ENCODE results near the gene PPP1R1B.

PPP1R1B gene

GRCh38 chr17:39653662-39654331 is 27.0 kb downstream of the PPP1R1B start:
- H3K9me3 ChIP-seq (ENCODE audit: severe bottlenecking) = no peaks in the 10 kb centered on the region
- peak overlapping the region; percentile 95 for H3K27ac ChIP-seq
- H3K4me3 ChIP-seq (ENCODE audit: low read depth, low read length) = no peak overlapping the region
- DNase-seq = peak; percentile 93
- H3K36me3 ChIP-seq = peaks cover 41% of the 10 kb centered on the region
- TF ChIP-seq CTCF (IDR thresholded peaks at IDR 0.05; ENCODE audit: low read depth, low read length) = peak; percentile 99
- no peaks in the 10 kb centered on the region for H3K27me3 ChIP-seq (ENCODE audit: insufficient read depth, low read depth, severe bottlenecking)

GRCh38 chr17:39655105-39655504 is 28.4 kb downstream of the PPP1R1B start:
- DNase-seq = no peak
- no peak for TF ChIP-seq CTCF (IDR thresholded peaks at IDR 0.05; ENCODE audit: low read depth, low read length)
- H3K36me3 ChIP-seq = peaks cover 52% of the 10 kb centered on the region

GRCh38 chr17:39658346-39658745 is 31.6 kb downstream of the PPP1R1B start:
- Histone ChIP-seq H3K27ac (no peak overlapping the region), H3K36me3 (peaks cover 76% of the 10 kb centered on the region)
- no peak for TF ChIP-seq CTCF (IDR thresholded peaks at IDR 0.05; ENCODE audit: low read depth, low read length)

More at GRCh38 chr17:39655105-39655504, 28.4 kb downstream of the PPP1R1B start:
- H3K9me3 ChIP-seq (ENCODE audit: severe bottlenecking) = no peaks in the 10 kb centered on the region
- H3K4me3 ChIP-seq (ENCODE audit: low read depth, low read length) = no peak overlapping the region
- H3K27me3 ChIP-seq (ENCODE audit: insufficient read depth, low read depth, severe bottlenecking) = no peaks in the 10 kb centered on the region
- H3K27ac ChIP-seq = no peak overlapping the region

GRCh38 chr17:39658760-39659159 is 32.0 kb downstream of the PPP1R1B start:
- H3K36me3 ChIP-seq = peaks cover 72% of the 10 kb centered on the region
- no peak for TF ChIP-seq CTCF (IDR thresholded peaks at IDR 0.05; ENCODE audit: low read depth, low read length)

More at GRCh38 chr17:39658346-39658745, 31.6 kb downstream of the PPP1R1B start:
- H3K9me3 ChIP-seq (ENCODE audit: severe bottlenecking) = no peaks in the 10 kb centered on the region
- H3K4me3 ChIP-seq (ENCODE audit: low read depth, low read length) = no peak overlapping the region
- no peaks in the 10 kb centered on the region for H3K27me3 ChIP-seq (ENCODE audit: insufficient read depth, low read depth, severe bottlenecking)
- DNase-seq = no peak

GRCh38 chr17:39659279-39660010 is 32.7 kb downstream of the PPP1R1B start:
- Histone ChIP-seq H3K27ac (peak overlapping the region; percentile 81), H3K4me3 (ENCODE audit: low read depth, low read length) (no peak overlapping the region), H3K27me3 (ENCODE audit: insufficient read depth, low read depth, severe bottlenecking) (no peaks in the 10 kb centered on the region), H3K9me3 (ENCODE audit: severe bottlenecking) (no peaks in the 10 kb centered on the region), H3K36me3 (peaks cover 67% of the 10 kb centered on the region)
- no peak for TF ChIP-seq CTCF (IDR thresholded peaks at IDR 0.05; ENCODE audit: low read depth, low read length)
- DNase-seq = no peak

More at GRCh38 chr17:39658760-39659159, 32.0 kb downstream of the PPP1R1B start:
- Histone ChIP-seq H3K9me3 (ENCODE audit: severe bottlenecking) (no peaks in the 10 kb centered on the region), H3K4me3 (ENCODE audit: low read depth, low read length) (no peak overlapping the region), H3K27ac (no peak overlapping the region), H3K27me3 (ENCODE audit: insufficient read depth, low read depth, severe bottlenecking) (no peaks in the 10 kb centered on the region)
- no peak for DNase-seq
